Stomach (tissue), 9 donors: ENCODE measurements around the gene TP73. TPM values are rescaled to one million over a fixed set of nuclear protein-coding genes. Genes with fewer than 3 reads are reported as not detected.

Experiments
- DNase-seq, 2 donors: peaks; one replicate each; pipeline versions ENCODE4 v3.0.0 to v3.0.0-alpha.2; 2013 to 2019
- H3K27ac ChIP-seq, 5 donors: fragments of 200-600 bp in 4 of 5; sonication (generic) in 4 of 5; one replicate each; pipeline ENCODE4 v1.5.1; 2013 to 2019; ENCODE audit warnings: mild to moderate bottlenecking in 1 of 5, moderate library complexity in 1 of 5
- H3K27me3 ChIP-seq, 3 donors: fragments of 200-600 bp; sonication (generic); one replicate each; pipeline ENCODE4 v1.5.1; 2017 to 2019; ENCODE audit warnings: mixed run types in 1 of 3
- H3K36me3 ChIP-seq, 4 donors: fragments of 200-600 bp; sonication (generic); 1 replicate in 3 of 4; 2 replicates in 1 of 4; pipeline ENCODE4 v1.5.1; 2016 to 2019
- H3K4me1 ChIP-seq, 4 donors: fragments of 200-600 bp; sonication (generic); one replicate each; pipeline ENCODE4 v1.5.1; 2016 to 2019
- H3K4me3 ChIP-seq, 4 donors: fragments of 200-600 bp; sonication (generic) in 3 of 4; one replicate each; pipeline ENCODE4 v1.5.1; 2016 to 2019; ENCODE audit warnings: mild to moderate bottlenecking in 1 of 4
- H3K9me3 ChIP-seq, 4 donors: fragments of 200-600 bp; sonication (generic); one replicate each; pipeline ENCODE4 v1.5.1; 2016 to 2019
- EP300 ChIP-seq: sonication (generic); formaldehyde crosslinking; IDR thresholded peaks from one replicate; pipeline ENCODE4 v1.6.1; 2017; ENCODE audit warnings: antibody characterized with exemption
- POLR2A ChIP-seq, 4 donors: fragments of 450-650 bp; IDR thresholded peaks; one replicate each; pipeline ENCODE4 v1.6.1; 2016; ENCODE audit warnings: antibody characterized with exemption in 4 of 4, control low read depth in 2 of 4, mild to moderate bottlenecking in 1 of 4, moderate library complexity in 1 of 4
- POLR2AphosphoS5 ChIP-seq, 3 donors: sonication (generic); formaldehyde crosslinking; IDR thresholded peaks; one replicate each; pipeline ENCODE4 v1.6.1; 2016; ENCODE audit warnings: antibody characterized with exemption in 3 of 3
- whole genome bisulfite sequencing, 5 donors: extraction: QIAGEN DNeasy Blood & Tissue Kit in 3 of 5; methylation state at CpG; one replicate each; pipeline versions ENCODE4 v1.1.5 to v1.1.7; 2013 to 2018; 5-methylcytosine and 5-hydroxymethylcytosine counted together
- intact Hi-C: fragments of 100-400 bp; cut with DNase I; formaldehyde crosslinking; loops from one replicate; pipeline ENCODE4 v1.15.1; 2023; ENCODE audit warnings: low total_unique reads
- polyA plus RNA-seq, 3 donors: library from polyadenylated mRNA; stranded (reverse); fragments of 200-250 nt; gene quantifications; one replicate each; pipeline ENCODE4 v1.2.3, GENCODE V29; 2013
- total RNA-seq, 5 donors: library from RNA; depleted of rRNA; stranded (reverse); fragments of >200 nt; gene quantifications; one replicate each; pipeline versions ENCODE4 v1.1.0 to v1.2.3, GENCODE V29; 2014 to 2016
- TF ChIP-seq, protein P1 (sequence below), 7 experiments: fragments of 450-650 bp in 4 of 7; fragments of 200-600 bp in 3 of 7; sonication (generic) in 3 of 7; IDR thresholded peaks; one replicate each; pipeline ENCODE4 v1.5.1; 2016 to 2019; ENCODE audit warnings: antibody characterized with exemption in 7 of 7, control low read depth in 2 of 7, mild to moderate bottlenecking in 1 of 7
- donor health status: healthy with polysubstance abuse.
- donor health status: Bipolar disorder and iron deficiency.
- donor health status: healthy.

Gene TP73
- total and polyA plus RNA-seq, 8 donors = 0.25 to 9.8 (median 1.4) TPM; not detected in 4

- DNase-seq = no peak
- 74 to 80% (median 77%) methylated on average over 4 to 15 of the region's 15 CpGs for WGBS, 5 donors
- no peak overlapping the region for H3K4me3 ChIP-seq
- intact Hi-C loops = no loop called here
- H3K36me3 ChIP-seq = no peaks in the 10 kb centered on the region
- peaks cover 0 to 7% (median 0%) of the 10 kb centered on the region in 4 donors for H3K9me3 ChIP-seq
- H3K27ac ChIP-seq = no peak overlapping the region
- no peaks in the 10 kb centered on the region for H3K4me1 ChIP-seq
- H3K27me3 ChIP-seq = peaks cover 0 to 56% (median 6%) of the 10 kb centered on the region in 3 donors
- TF ChIP-seq POLR2A (IDR thresholded peaks at IDR 0.05) = no peak
- no peak for TF ChIP-seq POLR2AphosphoS5 (IDR thresholded peaks at IDR 0.05)
- TF ChIP-seq, protein P1, sequence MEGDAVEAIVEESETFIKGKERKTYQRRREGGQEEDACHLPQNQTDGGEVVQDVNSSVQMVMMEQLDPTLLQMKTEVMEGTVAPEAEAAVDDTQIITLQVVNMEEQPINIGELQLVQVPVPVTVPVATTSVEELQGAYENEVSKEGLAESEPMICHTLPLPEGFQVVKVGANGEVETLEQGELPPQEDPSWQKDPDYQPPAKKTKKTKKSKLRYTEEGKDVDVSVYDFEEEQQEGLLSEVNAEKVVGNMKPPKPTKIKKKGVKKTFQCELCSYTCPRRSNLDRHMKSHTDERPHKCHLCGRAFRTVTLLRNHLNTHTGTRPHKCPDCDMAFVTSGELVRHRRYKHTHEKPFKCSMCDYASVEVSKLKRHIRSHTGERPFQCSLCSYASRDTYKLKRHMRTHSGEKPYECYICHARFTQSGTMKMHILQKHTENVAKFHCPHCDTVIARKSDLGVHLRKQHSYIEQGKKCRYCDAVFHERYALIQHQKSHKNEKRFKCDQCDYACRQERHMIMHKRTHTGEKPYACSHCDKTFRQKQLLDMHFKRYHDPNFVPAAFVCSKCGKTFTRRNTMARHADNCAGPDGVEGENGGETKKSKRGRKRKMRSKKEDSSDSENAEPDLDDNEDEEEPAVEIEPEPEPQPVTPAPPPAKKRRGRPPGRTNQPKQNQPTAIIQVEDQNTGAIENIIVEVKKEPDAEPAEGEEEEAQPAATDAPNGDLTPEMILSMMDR (IDR thresholded peaks at IDR 0.05) = no peak
- TF ChIP-seq EP300 = no peak
These were observed 110.0 kb downstream of the TP73 start for GRCh38 chr1:3762151-3762872.

DNA sequence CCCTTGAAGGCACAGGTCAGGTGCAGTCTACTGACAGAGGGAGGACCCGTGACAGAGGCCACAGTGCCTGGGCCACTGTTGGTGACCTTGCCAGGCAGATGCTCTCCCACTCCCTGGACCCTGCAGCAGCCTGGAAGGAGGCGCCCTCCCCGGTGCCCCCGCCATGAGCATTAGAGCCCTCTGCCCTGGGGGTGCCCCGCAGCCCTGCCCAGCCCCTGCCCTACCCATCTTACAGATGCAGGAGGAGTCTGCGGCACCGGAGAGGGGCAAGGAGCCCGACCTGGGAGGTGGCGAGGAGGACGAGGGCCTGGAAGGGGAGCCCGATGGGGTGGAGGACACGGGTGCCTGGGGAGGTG lies 110.5 kb downstream of the TP73 start:
- TF ChIP-seq EP300 = no peak
- no peak for TF ChIP-seq POLR2AphosphoS5 (IDR thresholded peaks at IDR 0.05)
- TF ChIP-seq, protein P1 (IDR thresholded peaks at IDR 0.05) = no peak
- TF ChIP-seq POLR2A (IDR thresholded peaks at IDR 0.05) = no peak
- WGBS, 5 donors = 73 to 80% (median 80%) methylated on average over 9 to 12 of the region's 12 CpGs
- peaks cover 0 to 7% (median 0%) of the 10 kb centered on the region in 4 donors for H3K9me3 ChIP-seq
- no peak for DNase-seq
- peaks cover 0 to 61% (median 6%) of the 10 kb centered on the region in 3 donors for H3K27me3 ChIP-seq
- no peaks in the 10 kb centered on the region for H3K4me1 ChIP-seq
- no peak overlapping the region for H3K4me3 ChIP-seq
- no peak overlapping the region for H3K27ac ChIP-seq
- H3K36me3 ChIP-seq = no peaks in the 10 kb centered on the region
- intact Hi-C loops = no loop called here

DNA sequence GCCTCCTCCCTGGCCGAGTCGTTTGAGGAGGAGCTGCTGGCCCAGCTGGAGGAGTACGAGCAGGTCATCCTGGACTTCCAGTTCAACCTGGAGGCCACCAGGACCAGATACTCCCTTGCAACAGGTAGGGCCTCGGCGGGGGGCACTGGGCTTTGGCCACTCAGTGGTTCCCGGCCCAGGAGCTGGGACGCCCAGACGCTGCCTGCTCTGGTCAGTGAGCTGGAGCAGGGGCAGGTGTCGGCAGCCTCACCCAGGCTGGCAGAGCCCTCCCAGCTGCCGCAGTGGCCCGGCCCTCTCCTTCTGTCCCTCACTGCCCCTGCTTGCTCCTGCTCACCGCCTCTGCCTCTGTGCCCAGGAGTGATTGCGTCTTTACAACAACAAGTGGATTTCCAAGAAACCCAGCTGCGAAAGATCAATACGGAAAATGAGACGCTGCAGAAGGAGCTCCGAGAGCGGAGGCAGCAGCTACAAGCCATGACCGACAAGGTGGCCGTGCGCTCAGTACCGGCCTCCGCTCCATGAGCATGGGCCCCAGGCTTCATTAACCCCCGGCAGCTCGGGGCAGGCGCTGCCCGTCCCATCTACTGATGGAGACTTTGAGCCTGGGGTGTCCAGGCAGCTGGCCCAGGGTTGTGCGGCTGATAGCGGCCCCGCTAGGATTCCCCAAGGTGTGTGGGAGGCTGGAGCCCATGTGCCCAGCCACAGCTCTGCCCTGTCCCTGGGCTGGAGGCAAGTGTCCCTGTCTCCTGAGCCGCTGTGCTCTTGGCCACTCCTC lies 111.2 kb downstream of the TP73 start:
- intact Hi-C loops = no loop called here
- DNase-seq = no peak
- 69 to 74% (median 73%) methylated on average over 22 to 31 of the region's 31 CpGs for WGBS, 5 donors
- Histone ChIP-seq H3K4me1 (no peaks in the 10 kb centered on the region), H3K27me3 (peaks cover 0 to 54% (median 6%) of the 10 kb centered on the region in 3 donors), H3K27ac (no peak overlapping the region), H3K4me3 (no peak overlapping the region), H3K36me3 (no peaks in the 10 kb centered on the region), H3K9me3 (peaks cover 0 to 7% (median 0%) of the 10 kb centered on the region in 4 donors)
- TF ChIP-seq, protein P1 (IDR thresholded peaks at IDR 0.05) = no peak
- no peak for TF ChIP-seq EP300
- TF ChIP-seq POLR2A (IDR thresholded peaks at IDR 0.05) = no peak
- no peak for TF ChIP-seq POLR2AphosphoS5 (IDR thresholded peaks at IDR 0.05)

DNA sequence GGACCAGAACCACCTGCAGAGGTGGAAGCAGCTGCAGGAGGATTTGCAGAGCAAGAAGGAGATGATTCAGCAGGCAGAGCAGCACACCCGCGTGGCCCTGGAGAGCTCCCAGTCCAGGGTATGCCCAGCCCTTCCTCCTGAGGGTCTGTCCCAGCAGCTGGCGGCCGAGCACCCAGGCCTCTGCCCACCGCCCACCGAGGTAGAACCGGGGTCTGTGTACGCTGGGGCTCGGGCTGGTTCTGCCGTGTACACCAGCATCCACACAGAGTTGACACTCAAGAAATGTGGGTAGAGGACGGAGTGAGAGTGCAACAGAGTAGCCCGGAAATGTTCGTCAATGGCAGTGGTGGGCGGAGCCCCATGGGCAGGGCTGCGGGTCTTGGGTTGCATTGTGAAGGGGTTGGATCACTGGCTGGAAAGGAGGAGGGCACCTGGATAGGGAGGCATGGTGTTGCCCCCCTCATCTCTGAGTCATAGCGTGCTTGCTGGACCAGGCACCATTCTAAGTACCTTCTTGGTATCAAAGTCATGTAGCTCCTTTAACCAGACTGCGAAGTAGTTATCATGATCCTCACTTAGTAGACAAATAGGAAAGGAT lies 115.1 kb downstream of the TP73 start:
- intact Hi-C loops = no loop called here
- no peak for TF ChIP-seq POLR2A (IDR thresholded peaks at IDR 0.05)
- no peak for TF ChIP-seq EP300
- TF ChIP-seq, protein P1 (IDR thresholded peaks at IDR 0.05) = no peak
- no peak for TF ChIP-seq POLR2AphosphoS5 (IDR thresholded peaks at IDR 0.05)
- Histone ChIP-seq H3K27ac (no peak overlapping the region), H3K27me3 (peaks cover 0 to 40% (median 0%) of the 10 kb centered on the region in 3 donors), H3K4me1 (peaks cover 8 to 16% (median 15%) of the 10 kb centered on the region in 4 donors), H3K9me3 (no peaks in the 10 kb centered on the region), H3K36me3 (no peaks in the 10 kb centered on the region), H3K4me3 (no peak overlapping the region)
- WGBS, 5 donors = 86 to 92% (median 88%) methylated on average over 14 to 17 of the region's 17 CpGs
- no peak for DNase-seq
